ENCODE data around the gene TMED9. TPM values are rescaled to one million over a fixed set of nuclear protein-coding genes. Genes with fewer than 3 reads are reported as not detected.
"Not testable (repeated sequence)": the region's sequence is repeated elsewhere in the genome, so short reads cannot be mapped to it uniquely, and the experiment has no call there.

Gene TMED9
- 126 and 127 TPM in 2 replicates for total RNA-seq (2014; rRNA removed; shearing (Covaris generic))

DNA sequence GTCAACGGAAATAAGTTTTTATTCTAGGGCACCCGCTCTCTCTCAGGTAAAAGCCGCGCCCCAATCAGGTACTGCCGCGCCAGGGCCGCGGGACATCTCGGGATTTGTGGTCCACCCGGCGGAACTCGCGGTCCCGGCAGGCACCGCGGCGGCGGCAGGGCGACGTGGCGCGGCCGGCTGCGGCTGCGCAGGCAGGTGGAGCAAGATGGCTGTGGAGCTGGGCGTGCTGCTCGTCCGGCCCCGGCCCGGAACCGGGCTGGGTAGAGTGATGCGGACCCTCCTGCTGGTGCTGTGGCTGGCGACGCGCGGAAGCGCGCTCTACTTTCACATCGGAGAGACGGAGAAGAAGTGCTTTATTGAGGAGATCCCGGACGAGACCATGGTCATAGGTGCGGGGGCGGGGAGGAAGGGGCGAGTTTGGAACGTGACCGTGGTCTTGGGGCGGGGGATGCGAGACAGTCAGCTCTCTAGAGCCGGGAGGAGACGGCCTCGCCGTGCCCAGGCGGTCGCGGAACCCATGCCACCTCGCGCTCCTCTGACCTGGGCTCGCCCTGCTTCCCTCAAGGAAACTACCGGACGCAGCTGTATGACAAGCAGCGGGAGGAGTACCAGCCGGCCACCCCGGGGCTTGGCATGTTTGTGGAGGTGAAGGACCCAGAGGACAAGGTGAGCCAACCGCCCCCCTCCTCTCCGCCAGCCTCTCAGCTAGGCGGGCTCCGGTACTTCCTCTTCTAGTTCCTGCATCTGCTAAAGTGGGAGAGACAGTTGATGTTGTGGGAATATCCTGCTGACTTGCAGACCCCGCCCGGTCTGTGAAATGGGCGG, at the start of gene TMED9:
Gene TMED9 (plus strand): TSS at position 194 of the 825 bp plus-strand sequence. CDS start 12 bp downstream, at position 206.
- in situ Hi-C loops (cut with HindIII; ENCODE audit: low sequenced_read_pairs) = no loop called here

DNA sequence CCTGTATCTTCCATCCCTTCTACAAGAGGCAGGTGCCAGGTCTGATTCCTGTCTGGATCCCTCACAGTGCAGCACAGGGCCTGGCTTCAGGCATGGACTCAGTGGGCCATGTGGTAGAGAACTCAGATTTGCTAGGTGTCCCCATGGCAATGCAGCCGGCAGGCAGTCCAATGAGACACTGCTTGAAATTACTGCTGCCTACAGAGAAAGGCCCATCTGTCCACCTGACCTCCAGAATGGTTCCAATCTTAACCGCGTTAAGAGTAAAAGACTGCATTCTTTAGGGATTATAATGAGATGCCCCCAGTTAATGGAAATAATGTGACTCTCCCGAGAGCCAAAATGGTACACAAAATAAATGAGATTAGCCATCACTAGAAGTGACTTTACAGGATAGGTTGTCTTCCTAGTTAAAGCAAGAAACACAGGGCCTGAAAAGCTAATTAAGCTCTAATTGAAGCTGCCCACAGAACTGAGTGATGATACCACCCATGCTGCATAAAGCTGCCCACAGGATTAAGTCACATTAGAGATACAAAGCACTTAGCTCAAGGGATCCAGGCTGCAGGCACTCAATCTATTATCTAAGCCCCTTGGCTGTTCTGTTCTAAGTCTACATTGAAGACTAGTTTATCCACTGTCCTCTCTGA, 49.1 kb upstream of the TMED9 start:
- peak; percentile 69 for DNase-seq (ENCODE audit: low spot score)
- in situ Hi-C loops (cut with HindIII; ENCODE audit: low sequenced_read_pairs) = no loop called here

More for the DNA sequence above, at the start of gene TMED9:
- DNase-seq (ENCODE audit: low spot score) = peak; percentile 86

DNA sequence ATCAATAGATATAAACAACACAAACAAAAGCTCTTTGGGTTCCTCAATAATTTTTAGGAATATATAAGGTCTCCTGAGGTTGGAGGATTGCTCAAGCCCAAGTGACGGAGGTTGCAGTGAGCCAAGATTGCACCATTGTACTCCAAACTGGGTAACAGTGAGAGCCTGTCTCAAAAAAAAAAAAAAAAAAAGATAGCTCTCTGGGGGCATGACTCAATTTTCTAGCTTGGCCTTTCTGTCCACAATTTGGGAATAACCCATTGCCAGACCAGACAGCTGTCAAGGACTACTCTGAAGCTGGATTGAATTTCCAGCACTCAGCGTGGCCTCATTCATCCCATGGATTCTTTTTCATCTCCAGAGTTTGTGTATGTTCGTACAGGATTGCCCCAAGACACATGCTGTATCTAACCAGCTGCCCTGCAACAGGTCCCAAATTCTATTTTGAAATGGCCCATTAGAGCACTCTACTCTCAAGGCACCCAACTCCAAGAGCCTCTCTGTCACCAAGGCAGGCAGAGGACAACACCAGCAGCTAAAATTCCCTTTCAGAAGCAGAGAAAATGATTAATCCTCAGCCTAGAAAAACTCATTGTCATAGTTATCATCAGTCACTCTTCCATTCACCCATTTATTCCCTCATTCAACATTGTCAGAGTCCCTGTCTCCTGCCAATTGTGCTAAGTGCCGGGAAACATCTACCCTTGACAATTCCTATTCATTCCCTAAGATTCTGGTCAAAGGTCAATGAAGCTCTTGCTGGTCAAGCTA, 46.3 kb upstream of the TMED9 start:
- DNase-seq (ENCODE audit: low spot score) = no peak
- in situ Hi-C loops (cut with HindIII; ENCODE audit: low sequenced_read_pairs) = no loop called here

DNA sequence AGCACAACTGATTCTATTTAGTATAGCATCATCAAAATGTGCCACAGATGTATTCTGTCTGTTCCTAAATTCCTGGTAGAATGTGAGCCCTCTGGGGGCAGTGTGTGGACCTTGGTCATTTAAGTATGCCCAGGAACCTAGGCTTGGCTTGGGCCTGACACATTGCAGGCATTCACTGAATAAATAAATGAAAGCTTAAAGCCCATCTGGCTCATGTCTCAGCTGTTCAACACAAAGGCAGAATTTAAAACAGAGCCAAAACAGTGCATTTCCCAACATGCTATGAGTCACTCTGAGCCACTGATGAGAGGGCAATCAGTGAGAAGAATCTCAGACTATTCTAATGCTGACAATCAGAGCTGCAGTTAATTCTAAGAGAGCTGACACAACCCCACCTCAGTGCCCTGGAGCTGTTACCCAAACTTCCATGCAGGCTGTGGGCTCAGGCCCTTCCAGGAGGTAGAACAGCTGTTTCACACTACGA, 45.7 kb upstream of the TMED9 start:
- in situ Hi-C loops (cut with HindIII; ENCODE audit: low sequenced_read_pairs) = no loop called here
- no peak for DNase-seq (ENCODE audit: low spot score)

DNA sequence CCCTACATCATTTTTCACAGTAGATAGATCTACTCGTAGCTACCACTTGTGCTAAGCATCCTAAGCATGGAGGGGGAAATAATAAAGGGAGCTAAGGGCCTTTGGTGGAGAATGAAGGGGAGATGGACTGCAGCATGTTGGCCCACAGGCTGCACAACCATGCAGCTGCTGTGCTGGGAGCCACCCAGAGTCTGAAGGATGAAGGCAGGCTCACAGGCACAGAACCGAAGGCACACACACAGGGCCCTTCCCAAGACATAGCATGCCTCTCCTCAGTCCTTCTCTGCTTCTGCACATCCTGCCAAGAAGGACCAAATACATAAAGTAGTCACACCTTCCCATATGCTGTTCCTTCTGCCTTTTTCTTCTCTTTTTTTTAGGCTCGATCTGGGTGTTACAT, 44.3 kb upstream of the TMED9 start:
- DNase-seq (ENCODE audit: low spot score) = no peak
- in situ Hi-C loops (cut with HindIII; ENCODE audit: low sequenced_read_pairs) = no loop called here

- in situ Hi-C loops (cut with HindIII; ENCODE audit: low sequenced_read_pairs) = no loop called here
- no peak for DNase-seq (ENCODE audit: low spot score)
Measured at GRCh38 chr5:177548495-177548894, 43.5 kb upstream of the TMED9 start.

DNA sequence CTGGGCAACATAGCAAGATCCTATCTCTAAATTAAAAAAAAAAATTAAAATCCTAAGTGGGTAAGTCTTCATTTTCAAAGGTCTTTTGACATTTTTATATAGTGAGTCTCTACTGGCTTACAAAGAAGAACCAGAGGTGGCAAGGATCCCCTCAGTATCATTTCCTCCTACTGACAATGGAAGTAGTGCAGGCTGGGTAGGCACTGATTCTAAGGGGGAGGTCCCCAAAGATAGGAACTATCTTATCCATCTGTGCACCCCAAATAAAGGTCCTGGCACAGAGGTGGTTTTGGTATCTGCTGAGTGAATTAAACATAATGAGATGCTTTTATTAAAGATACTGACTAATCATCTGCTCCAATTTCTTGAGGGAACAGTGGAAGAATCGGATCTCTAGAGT, 41.9 kb upstream of the TMED9 start:
- in situ Hi-C loops (cut with HindIII; ENCODE audit: low sequenced_read_pairs) = no loop called here
- DNase-seq (ENCODE audit: low spot score) = no peak

DNA sequence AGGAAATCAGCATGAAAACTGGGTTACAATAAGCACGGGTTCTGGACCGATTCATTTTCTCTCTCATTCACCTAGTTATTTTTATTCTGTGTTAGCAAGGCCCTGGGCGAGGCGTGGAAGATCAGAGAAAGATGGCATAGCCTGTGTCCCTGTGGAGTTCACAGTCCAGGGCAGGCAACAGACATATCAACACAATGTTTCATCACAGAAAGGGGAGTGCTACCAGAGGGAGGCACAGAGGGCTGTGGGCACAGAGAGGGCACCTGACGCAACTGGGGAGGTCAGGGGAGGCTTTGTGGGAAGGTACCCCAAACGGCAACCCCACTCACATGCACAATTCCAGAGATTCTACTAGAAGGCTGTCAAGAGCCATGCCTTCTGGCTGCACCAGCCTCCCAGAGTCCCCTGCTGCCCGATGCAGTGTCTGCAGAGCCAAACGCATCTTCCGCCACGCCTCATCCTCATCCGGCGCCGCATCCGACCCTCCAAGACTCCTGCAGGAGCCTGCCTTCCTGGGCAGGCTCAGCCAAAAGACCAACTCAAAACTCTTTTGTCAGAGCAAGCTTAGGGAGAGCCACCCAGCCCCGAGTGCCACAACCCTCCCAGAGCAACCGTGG, 39.1 kb upstream of the TMED9 start:
- in situ Hi-C loops (cut with HindIII; ENCODE audit: low sequenced_read_pairs) = no loop called here
- DNase-seq (ENCODE audit: low spot score) = no peak

GRCh38 chr5:177553671-177554429, 38.2 kb upstream of the TMED9 start:
- in situ Hi-C loops (cut with HindIII; ENCODE audit: low sequenced_read_pairs) = no loop called here
- DNase-seq (ENCODE audit: low spot score) = peak; percentile 32

DNA sequence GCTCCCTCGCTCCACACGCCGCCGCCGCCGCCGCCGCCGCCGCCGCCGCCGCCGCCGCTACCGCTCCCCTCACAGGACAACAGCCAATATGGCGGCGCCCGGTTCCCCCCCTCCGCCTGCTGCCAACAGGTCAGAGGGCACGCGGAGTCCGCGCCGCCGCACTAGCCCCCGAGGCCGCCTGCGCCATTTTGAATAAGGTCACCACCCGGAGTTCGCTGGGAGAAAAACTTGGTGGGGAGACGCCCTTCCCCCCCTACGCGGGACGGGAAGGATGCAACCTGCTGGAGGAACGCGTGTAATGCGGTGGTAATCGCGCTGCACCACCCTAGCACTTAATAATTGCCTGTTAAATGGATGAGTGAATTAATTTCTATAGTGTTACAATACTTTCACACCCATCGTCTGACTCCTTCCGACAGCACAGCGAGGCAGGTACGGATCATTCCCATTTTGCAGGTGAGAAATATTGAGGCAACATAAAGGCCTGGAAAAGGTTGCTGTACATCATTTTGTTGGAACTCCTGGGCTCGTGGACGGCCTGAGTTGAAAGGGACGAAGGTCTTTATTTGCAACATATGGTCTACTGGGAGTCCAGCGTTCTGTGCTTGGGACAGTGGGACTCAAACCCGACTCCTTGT, 37.4 kb upstream of the TMED9 start, which contains the start of gene FAM193B:
Gene FAM193B (minus strand): TSS at position 90 of the 638 bp plus-strand sequence. CDS start 105 bp downstream, outside the sequence.
- in situ Hi-C loops (cut with HindIII; ENCODE audit: low sequenced_read_pairs) = no loop called here
- peak; percentile 90 for DNase-seq (ENCODE audit: low spot score)

- no peak for DNase-seq (ENCODE audit: low spot score)
- in situ Hi-C loops (cut with HindIII; ENCODE audit: low sequenced_read_pairs) = no loop called here
Measured at GRCh38 chr5:177555228-177555627, 36.8 kb upstream of the TMED9 start.

GRCh38 chr5:177555665-177556064, 36.3 kb upstream of the TMED9 start:
- DNase-seq (ENCODE audit: low spot score) = no peak
- in situ Hi-C loops (cut with HindIII; ENCODE audit: low sequenced_read_pairs) = no loop called here

- no peak for DNase-seq (ENCODE audit: low spot score)
- in situ Hi-C loops (cut with HindIII; ENCODE audit: low sequenced_read_pairs) = no loop called here
Measured at GRCh38 chr5:177557041-177557647, 34.9 kb upstream of the TMED9 start.

GRCh38 chr5:177557796-177558195, 34.2 kb upstream of the TMED9 start:
- in situ Hi-C loops (cut with HindIII; ENCODE audit: low sequenced_read_pairs) = no loop called here
- DNase-seq (ENCODE audit: low spot score) = no peak

GRCh38 chr5:177559446-177559941, 32.5 kb upstream of the TMED9 start:
- DNase-seq (ENCODE audit: low spot score); in situ Hi-C loops (cut with HindIII; ENCODE audit: low sequenced_read_pairs): not testable (repeated sequence)

- in situ Hi-C loops (cut with HindIII; ENCODE audit: low sequenced_read_pairs) = no loop called here
- DNase-seq (ENCODE audit: low spot score) = no peak
Measured at GRCh38 chr5:177565046-177565445, 27.0 kb upstream of the TMED9 start.

GRCh38 chr5:177568326-177568725, 23.7 kb upstream of the TMED9 start:
- in situ Hi-C loops (cut with HindIII; ENCODE audit: low sequenced_read_pairs) = no loop called here
- DNase-seq (ENCODE audit: low spot score) = no peak
